NT2/D1 (cell line): ENCODE results near the gene ZNF337.
"Not testable (repeated sequence)": the region's sequence is repeated elsewhere in the genome, so short reads cannot be mapped to it uniquely, and the experiment has no call there.

Experiments
- SUZ12 ChIP-seq: IDR thresholded peaks from 2 replicates; pipeline ENCODE4 v1.6.1; 2011; ENCODE audit not compliant: insufficient read length, insufficient read depth; ENCODE audit errors: extremely low read depth
- YY1 ChIP-seq: IDR thresholded peaks from 2 replicates; pipeline ENCODE4 v1.6.1; 2011; ENCODE audit not compliant: insufficient read length, insufficient read depth

- TF ChIP-seq YY1, SUZ12: not testable (repeated sequence)
Observed at GRCh38 chr20:25652866-25653265, 43.8 kb downstream of the ZNF337 start.
